DOHH2 (cell line): ENCODE results near the gene CRAMP1.

Experiments used
- H3F3A ChIP-seq: fragments of 200-600 bp; sonication (generic), shearing (Covaris generic); 2 replicates; pipeline ENCODE4 v1.6.0; 2016; ENCODE audit warnings: antibody characterized with exemption, mild to moderate bottlenecking; ENCODE audit not compliant: control insufficient read depth, insufficient read depth
- H3K27ac ChIP-seq: fragments of 200-600 bp; sonication (generic); 2 replicates; pipeline ENCODE4 v1.5.1; 2014; ENCODE audit warnings: low read depth, mild to moderate bottlenecking, low read length, moderate library complexity
- H3K27me3 ChIP-seq: fragments of 200-600 bp; sonication (generic); 2 replicates; pipeline ENCODE4 v1.6.1; 2014; ENCODE audit warnings: mild to moderate bottlenecking, low read length, mixed read lengths; ENCODE audit not compliant: control insufficient read depth
- H3K36me3 ChIP-seq: fragments of 200-600 bp; sonication (generic); 2 replicates; pipeline ENCODE4 v1.6.1; 2014; ENCODE audit warnings: mild to moderate bottlenecking, low read length, moderate library complexity, mixed read lengths; ENCODE audit not compliant: control insufficient read depth
- H3K4me1 ChIP-seq: fragments of 200-600 bp; sonication (generic); 2 replicates; pipeline ENCODE4 v1.6.1; 2014; ENCODE audit warnings: mild to moderate bottlenecking, low read length, mixed read lengths; ENCODE audit not compliant: control insufficient read depth
- H3K4me2 ChIP-seq: fragments of 200-600 bp; sonication (generic); 2 replicates; pipeline ENCODE4 v1.6.0; 2014; ENCODE audit warnings: mild to moderate bottlenecking, low read length, moderate library complexity
- H3K4me3 ChIP-seq: fragments of 200-600 bp; sonication (generic); 2 replicates; pipeline ENCODE4 v1.5.1; 2014; ENCODE audit warnings: mild to moderate bottlenecking, low read length, mixed read lengths
- H3K79me2 ChIP-seq: fragments of 200-600 bp; sonication (generic); 2 replicates; pipeline ENCODE4 v1.6.1; 2014; ENCODE audit warnings: mild to moderate bottlenecking, low read length, mixed read lengths; ENCODE audit not compliant: control insufficient read depth
- H3K9me2 ChIP-seq: fragments of 200-600 bp; sonication (generic); replicated peaks from 2 replicates; pipeline ENCODE4 v1.6.1; 2014; ENCODE audit warnings: mild to moderate bottlenecking, low read length, mixed read lengths; ENCODE audit not compliant: control insufficient read depth
- H3K9me3 ChIP-seq: fragments of 200-600 bp; sonication (generic); 2 replicates; pipeline ENCODE4 v1.6.1; 2014; ENCODE audit warnings: antibody characterized with exemption, low read length, mixed read lengths; ENCODE audit not compliant: control insufficient read depth, insufficient read depth
- H4K20me1 ChIP-seq: fragments of 200-600 bp; sonication (generic); 2 replicates; pipeline ENCODE4 v1.6.0; 2014; ENCODE audit warnings: low read depth, mild to moderate bottlenecking, antibody characterized with exemption, low read length, moderate library complexity; ENCODE audit not compliant: control insufficient read depth, insufficient read depth
- CTCF ChIP-seq: fragments of 200-600 bp; sonication (generic); IDR thresholded peaks from one replicate; pipeline ENCODE4 v1.5.1; 2014; ENCODE audit warnings: antibody characterized with exemption, mild to moderate bottlenecking, low read depth, low read length; ENCODE audit not compliant: poor library complexity, severe bottlenecking
- EZH2phosphoT487 ChIP-seq: fragments of 200-600 bp; sonication (generic); IDR thresholded peaks from 2 replicates; pipeline ENCODE4 v1.6.1; 2017; ENCODE audit warnings: borderline replicate concordance, mild to moderate bottlenecking, antibody characterized with exemption, low read length, moderate library complexity, mixed read lengths

The CRAMP1 gene

GRCh38 chr16:1691956-1692355, 79.8 kb downstream of the CRAMP1 start:
- H3F3A ChIP-seq = no peaks in the 10 kb centered on the region
- H3K36me3 ChIP-seq = peaks cover 97% of the 10 kb centered on the region
- peaks cover 82% of the 10 kb centered on the region for H3K79me2 ChIP-seq
- no peak overlapping the region for H3K4me3 ChIP-seq
- H3K9me2 ChIP-seq = no peaks in the 10 kb centered on the region
- no peak overlapping the region for H3K4me2 ChIP-seq
- TF ChIP-seq EZH2phosphoT487 (no peak), CTCF (no peak)
- peaks cover 11% of the 10 kb centered on the region; the same call in 1 of the 2 replicates for H4K20me1 ChIP-seq
- no peaks in the 10 kb centered on the region for H3K9me3 ChIP-seq
- no peaks in the 10 kb centered on the region for H3K27me3 ChIP-seq
- H3K27ac ChIP-seq = no peak overlapping the region
- H3K4me1 ChIP-seq = no peaks in the 10 kb centered on the region

- Histone ChIP-seq H3K9me2 (no peaks in the 10 kb centered on the region), H3K4me3 (no peak overlapping the region), H4K20me1 (no peaks in the 10 kb centered on the region), H3K27me3 (no peaks in the 10 kb centered on the region), H3F3A (peaks cover 7% of the 10 kb centered on the region), H3K4me1 (no peaks in the 10 kb centered on the region), H3K27ac (no peak overlapping the region), H3K36me3 (peaks cover 97% of the 10 kb centered on the region), H3K9me3 (no peaks in the 10 kb centered on the region), H3K79me2 (peaks cover 33% of the 10 kb centered on the region), H3K4me2 (no peak overlapping the region)
- no peak for TF ChIP-seq CTCF
- no peak for TF ChIP-seq EZH2phosphoT487
Observed at GRCh38 chr16:1696863-1697262, 84.7 kb downstream of the CRAMP1 start.

- Histone ChIP-seq H4K20me1 (no peaks in the 10 kb centered on the region), H3K9me3 (no peaks in the 10 kb centered on the region), H3K79me2 (peaks cover 14% of the 10 kb centered on the region), H3K9me2 (no peaks in the 10 kb centered on the region), H3F3A (peaks cover 21% of the 10 kb centered on the region), H3K4me2 (no peak overlapping the region), H3K27ac (no peak overlapping the region), H3K4me3 (no peak overlapping the region), H3K27me3 (no peaks in the 10 kb centered on the region), H3K36me3 (peaks cover 88% of the 10 kb centered on the region), H3K4me1 (no peaks in the 10 kb centered on the region)
- TF ChIP-seq CTCF (no peak), EZH2phosphoT487 (no peak)
Observed at GRCh38 chr16:1698680-1699079, 86.5 kb downstream of the CRAMP1 start.
